GM19023 (cell line): ENCODE measurements around the gene CTCF.
"Not testable (repeated sequence)": the region's sequence is repeated elsewhere in the genome, so short reads cannot be mapped to it uniquely, and the experiment has no call there.

ENCODE experiments used
- ATAC-seq: cut with Tn5 transposase; IDR thresholded peaks from one replicate; pipeline ENCODE4 v1.9.1; 2021; ENCODE audit warnings: mild to moderate bottlenecking, moderate library complexity; ENCODE audit not compliant: unreplicated experiment

Gene CTCF

GRCh38 chr16:67562526-67562917 lies at the start of gene CTCF:
CTCF (plus strand) TSS chr16:67562526; CDS start chr16:67610833, 48,307 bp downstream.
- ATAC-seq = peak; percentile 50

- not testable (repeated sequence) for ATAC-seq
Observed at GRCh38 chr16:67513892-67514291, 48.4 kb upstream of the CTCF start.

GRCh38 chr16:67514382-67514828 lies 47.9 kb upstream of the CTCF start:
- peak; percentile 44 for ATAC-seq

GRCh38 chr16:67516296-67517154 lies 45.8 kb upstream of the CTCF start:
- no peak for ATAC-seq

- ATAC-seq = no peak
Observed at GRCh38 chr16:67517155-67517445, 45.2 kb upstream of the CTCF start.

- peak; percentile 37 for ATAC-seq
Observed at GRCh38 chr16:67517661-67518423, 44.5 kb upstream of the CTCF start.

- ATAC-seq = no peak
Observed at GRCh38 chr16:67518676-67519075, 43.6 kb upstream of the CTCF start.

- no peak for ATAC-seq
Observed at GRCh38 chr16:67519242-67519641, 43.1 kb upstream of the CTCF start.

GRCh38 chr16:67521095-67521804 lies 41.1 kb upstream of the CTCF start:
- peak; percentile 71 for ATAC-seq

GRCh38 chr16:67525176-67525860 lies 37.0 kb upstream of the CTCF start:
- no peak for ATAC-seq

- no peak for ATAC-seq
Observed at GRCh38 chr16:67526149-67526791, 36.1 kb upstream of the CTCF start.

GRCh38 chr16:67528222-67528869 lies 34.0 kb upstream of the CTCF start, which contains the start of gene RIPOR1:
RIPOR1 (plus strand) TSS chr16:67528829; CDS start chr16:67538447, 9,618 bp downstream.
- peak; percentile 29 for ATAC-seq

- peak; percentile 25 for ATAC-seq
Observed at GRCh38 chr16:67528870-67529581, 33.3 kb upstream of the CTCF start.

- no peak for ATAC-seq
Observed at GRCh38 chr16:67529582-67530012, 32.7 kb upstream of the CTCF start.

- ATAC-seq = no peak
Observed at GRCh38 chr16:67530013-67530939, 32.0 kb upstream of the CTCF start.

- ATAC-seq = no peak
Observed at GRCh38 chr16:67531247-67531646, 31.1 kb upstream of the CTCF start.

GRCh38 chr16:67533024-67533560 lies 29.2 kb upstream of the CTCF start:
- ATAC-seq = no peak

- ATAC-seq = not testable (repeated sequence)
Observed at GRCh38 chr16:67533987-67534386, 28.3 kb upstream of the CTCF start.
